Kasumi-1 (cell line): ENCODE results near the gene TTLL5.

Source experiments
- DNase-seq, 2 experiments: peaks; one replicate each; lab custom pipeline; 2025; lab: John Stamatoyannopoulos, UW

Gene TTLL5

GRCh38 chr14:75960231-75960630 is 299.2 kb downstream of the TTLL5 start:
- no peak for DNase-seq

DNA sequence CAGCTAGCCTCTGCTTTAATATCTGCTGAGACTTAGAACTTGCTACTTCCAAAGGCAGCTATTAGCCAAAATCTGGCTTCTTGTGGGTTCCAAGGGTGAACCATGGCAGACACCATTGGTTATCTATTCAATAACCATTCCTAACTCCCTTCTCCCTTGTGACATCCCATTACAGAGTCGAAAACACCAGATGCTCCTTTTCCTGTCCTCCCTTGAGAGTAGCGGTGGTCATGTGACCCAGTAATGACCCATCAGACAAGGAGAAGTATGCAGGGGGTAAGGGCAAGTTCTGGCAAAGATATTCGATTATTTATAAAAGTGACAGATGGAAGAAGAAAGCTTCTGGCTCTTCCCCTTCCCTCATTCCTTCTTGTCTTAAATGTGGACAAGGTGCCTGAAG is 300.6 kb downstream of the TTLL5 start:
- DNase-seq: no peak

DNA sequence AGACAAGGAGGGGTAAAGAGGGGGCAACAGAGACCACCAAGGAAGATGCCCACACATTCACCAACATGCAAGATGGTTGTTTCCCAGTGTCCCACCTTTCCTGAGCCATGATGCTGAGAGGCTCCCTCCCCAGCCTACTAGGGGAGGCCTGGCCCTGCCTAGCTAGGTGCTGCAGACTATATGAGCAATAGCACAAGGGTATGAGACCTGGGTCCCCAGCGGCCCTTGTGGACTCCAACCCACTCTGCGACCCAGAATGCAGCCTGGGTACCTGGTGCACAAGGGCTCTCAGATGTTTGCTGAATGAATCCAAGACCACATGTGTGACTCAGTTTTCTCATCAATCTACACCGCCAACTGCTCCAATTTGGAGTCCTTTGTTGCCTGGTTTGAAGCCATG is 306.8 kb downstream of the TTLL5 start:
- DNase-seq: no peak

DNA sequence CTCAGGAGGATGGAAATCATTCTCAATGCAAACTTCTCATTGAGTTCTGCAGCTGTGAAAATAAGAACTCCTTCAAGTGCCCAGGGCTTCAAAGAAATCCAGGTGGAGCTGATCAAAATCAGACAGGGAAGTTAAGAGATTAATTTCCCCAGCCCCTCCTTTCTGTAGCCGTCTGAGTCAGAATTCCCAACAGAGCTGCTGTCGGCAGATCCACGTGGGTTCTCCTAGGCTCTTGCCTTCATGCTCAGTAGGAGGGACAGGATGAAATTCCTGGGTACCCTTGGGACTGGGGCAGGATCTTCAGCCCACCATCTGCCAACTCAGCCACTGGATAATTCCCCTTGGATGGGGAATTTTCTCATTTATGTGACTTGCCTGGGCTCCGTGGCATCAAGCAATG is 307.4 kb downstream of the TTLL5 start:
- DNase-seq: no peak

DNA sequence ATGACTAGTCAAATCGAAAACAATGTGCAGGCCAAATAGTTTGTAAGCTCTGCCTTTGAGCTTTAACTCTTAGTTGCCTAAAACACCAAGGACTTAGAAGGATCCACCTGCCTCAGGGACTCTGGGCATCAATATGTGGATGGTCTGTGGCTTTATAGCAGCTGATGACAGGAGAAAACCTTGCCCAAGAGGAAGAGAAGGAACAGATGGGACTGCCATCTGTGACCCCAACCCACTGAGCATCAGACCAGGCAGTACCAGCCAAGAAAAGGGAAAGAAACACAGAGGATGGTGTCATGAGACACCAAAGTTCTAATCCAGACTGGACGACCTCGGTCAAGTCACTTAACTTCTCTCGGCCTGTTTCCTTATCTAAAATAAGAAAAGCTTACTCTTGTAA is 308.1 kb downstream of the TTLL5 start:
- no peak for DNase-seq

GRCh38 chr14:75969891-75970290 is 308.8 kb downstream of the TTLL5 start:
- no peak for DNase-seq

- DNase-seq: no peak
These were observed 309.9 kb downstream of the TTLL5 start for GRCh38 chr14:75970989-75971388.

DNA sequence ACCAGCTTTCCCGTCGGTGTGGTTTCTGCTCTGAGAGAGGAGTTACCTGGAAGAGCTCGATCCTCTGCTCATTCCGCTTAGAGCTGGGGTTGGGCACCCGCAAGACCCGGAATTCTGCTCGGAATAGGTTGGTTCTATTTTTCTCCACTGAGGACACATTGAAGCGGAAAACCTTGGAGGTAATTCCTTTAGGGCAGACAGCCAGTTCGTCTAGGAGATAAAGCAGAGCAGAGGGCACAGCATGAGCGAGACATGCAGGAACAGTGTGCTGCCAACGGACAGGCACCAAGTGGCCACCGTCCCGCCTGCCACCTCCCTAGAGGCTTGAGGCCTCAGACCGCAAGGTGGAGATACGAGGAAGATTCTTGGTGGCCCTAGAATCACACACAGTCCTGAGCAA is 310.5 kb downstream of the TTLL5 start:
- no peak for DNase-seq

GRCh38 chr14:75972801-75973421 is 311.9 kb downstream of the TTLL5 start:
- DNase-seq: no peak

GRCh38 chr14:75976826-75977581 is 316.0 kb downstream of the TTLL5 start:
- no peak for DNase-seq

DNA sequence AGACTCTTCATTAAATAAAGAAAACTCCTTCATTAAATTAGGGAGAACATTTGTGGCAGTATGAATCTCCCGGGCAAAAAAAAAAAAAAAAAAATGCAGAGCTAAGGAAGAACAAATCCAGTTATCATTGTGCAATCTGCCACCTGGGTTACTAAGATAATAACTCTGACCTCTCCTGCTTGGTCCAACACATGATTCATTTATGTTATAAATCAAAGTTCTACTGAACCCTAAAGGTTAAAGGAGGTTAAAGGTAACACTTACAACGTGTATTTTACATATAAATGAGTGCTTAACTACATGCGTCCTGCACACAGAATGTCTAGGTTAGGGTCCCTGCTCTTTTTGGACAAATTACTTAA is 316.5 kb downstream of the TTLL5 start:
- no peak for DNase-seq

- no peak for DNase-seq
These were observed 317.2 kb downstream of the TTLL5 start for GRCh38 chr14:75978249-75978731.

GRCh38 chr14:75979071-75979571 is 318.1 kb downstream of the TTLL5 start:
- DNase-seq: peak; percentile 44 to 46

DNA sequence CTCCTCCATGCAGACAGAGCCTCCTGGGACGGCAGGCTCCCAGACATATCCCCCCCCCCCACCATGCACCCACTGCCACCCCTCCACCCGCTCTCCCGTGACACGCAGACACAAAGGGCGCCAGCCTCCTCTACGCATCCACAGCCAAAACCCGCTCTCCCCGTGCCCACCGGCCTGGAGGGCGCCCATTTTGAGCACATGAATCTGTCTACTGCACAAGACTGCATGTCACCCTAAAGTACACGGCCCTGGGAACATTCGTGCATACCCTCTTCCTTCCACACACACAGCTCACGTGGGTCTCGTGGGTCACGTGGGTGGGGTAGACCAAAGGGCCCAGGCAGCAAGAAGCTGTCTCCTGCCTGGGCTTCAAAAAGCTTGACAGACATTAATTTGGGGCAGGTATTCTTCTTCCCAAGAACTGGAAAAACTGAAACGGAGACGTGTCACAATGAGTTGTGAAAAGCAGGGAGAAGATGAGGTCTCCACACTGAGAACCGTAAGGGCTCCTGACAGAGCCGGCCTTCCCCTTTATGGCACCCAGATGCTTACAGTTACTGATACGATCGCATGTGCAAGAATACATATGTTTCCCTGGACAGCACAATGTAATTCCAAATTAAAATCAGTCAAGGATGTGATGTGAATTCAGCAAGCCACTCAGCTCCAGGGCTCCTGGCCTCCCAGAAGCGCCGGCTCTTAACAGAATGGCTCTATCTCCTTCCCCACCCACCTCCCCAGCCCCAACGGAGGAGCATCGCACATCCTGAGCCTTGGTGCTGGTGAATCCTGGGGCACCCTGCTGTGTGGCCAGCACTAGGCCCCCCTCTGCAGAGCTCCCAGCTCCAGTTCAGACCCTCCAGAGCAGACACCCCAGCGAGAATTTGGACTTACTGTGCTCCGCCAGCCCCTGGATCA is 318.9 kb downstream of the TTLL5 start:
- no peak for DNase-seq

DNA sequence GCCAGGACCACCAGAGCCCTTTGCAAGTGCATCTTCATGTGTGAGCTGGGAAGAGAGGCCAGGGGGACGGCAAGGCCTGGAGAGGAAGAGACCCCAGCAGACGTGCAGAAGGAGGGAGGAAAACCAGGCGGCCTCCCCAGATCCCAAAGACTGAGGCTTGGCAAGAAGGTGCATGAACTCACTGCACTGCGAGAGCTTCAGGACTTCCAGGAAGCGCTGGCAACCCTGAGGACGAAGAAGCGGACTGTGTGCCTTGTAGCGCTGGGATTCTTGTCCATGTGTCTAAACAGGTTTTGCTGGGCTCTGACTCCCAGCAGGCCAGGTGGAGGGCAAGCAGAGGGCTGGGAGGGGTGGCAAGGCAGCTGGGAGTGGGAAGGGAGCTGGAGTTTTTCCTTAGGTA is 319.8 kb downstream of the TTLL5 start:
- no peak for DNase-seq

DNA sequence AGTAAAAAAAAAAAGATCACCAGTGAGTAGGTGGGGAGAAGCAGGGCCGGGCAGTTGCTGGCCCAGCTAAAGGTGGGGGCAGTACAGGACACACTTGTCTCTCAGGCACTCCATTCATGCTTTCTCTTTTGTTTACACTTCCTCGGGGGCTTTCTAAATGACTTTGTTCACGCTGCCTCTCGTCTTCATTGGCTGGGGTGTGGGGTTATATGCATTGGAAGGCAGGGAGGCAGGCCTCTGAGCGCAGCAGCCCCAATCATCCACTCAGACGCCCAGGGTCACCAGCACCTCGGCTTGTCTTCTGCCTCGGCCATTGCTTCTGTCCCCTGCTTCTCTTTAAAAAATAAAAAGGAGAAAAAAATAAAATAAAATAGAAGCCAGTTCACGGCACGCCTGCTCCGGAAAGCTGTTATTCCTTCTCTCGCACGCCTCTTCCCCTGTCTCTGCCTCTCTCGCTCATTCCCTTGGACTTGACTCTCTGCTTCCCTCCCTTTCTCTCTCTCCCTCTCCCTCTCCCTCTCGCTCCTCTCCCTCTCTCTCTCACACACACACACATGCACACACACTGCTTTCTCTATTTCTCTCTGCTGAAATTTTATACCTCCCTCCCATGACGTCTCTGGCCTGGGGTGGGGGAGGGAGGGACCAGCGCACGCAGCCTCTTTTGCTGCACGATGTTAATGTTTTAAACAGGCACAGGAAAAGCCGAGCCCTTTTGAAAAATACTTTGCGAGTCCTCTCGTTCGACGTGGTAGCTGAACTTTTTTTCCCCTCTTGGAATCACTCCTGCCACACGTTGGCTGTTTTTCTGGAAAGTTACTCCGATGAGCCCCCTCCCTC is 320.6 kb downstream of the TTLL5 start, which contains the start of gene TGFB3:
Gene TGFB3 (minus strand): TSS at position 570 of the 840 bp plus-strand sequence. CDS start 1,102 bp downstream, outside the sequence.
- peak; percentile 62 to 76 for DNase-seq

DNA sequence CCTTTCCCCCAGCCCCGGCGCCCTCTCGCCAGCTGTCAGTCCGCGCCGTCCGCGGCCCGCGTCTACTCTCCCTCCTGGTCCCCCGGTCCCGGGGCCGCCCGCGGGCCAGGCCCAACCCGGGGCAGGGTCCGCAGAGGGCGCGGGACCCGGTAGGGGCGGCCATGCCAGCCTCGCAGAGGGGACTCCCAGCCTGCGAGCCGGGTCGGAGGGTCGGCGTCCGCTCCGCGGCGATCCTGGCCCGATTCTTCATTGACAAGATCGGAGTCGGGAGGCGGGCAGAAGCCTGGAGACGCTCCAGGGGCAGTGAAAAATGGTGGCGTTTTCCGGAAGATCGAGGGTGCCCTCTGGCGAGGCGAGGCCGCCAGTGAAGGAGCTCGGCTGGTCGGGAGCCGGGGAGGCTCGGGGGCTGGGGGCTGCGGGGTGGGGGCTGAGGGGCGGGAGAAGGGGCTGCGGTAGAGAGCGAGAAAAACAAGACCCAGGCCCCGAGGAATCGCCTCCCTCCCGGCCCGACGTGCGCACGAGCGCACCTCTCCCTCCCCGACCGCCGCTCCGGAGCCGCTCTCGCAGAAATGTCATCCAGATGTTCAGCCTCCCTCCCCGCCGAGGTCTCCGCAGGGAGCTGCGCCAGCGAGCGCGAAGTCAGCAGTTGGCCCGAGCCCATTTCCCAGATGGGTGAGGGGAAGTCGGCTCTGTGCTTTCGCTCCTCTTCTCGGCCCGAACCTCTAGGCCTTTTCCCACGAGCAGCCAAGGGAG is 321.4 kb downstream of the TTLL5 start:
- peak; percentile 74 to 75 for DNase-seq

DNA sequence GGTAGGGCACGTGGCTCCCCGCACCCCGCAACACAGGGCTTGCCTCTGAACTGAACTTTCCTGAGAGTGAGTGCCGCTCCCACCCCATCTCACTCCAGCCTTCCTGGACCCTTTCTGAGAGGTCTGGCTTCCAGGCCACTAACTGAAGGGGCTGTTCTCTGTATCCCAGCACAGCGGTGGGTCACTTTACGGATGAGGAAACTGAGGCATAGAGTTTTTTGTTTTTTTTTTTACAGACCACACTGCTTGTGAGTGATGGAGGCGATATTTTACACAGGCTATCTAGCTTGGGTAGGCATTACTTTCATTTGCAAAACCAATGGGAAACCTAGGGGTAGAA is 321.9 kb downstream of the TTLL5 start:
- DNase-seq: peak in 1 of 2 experiments; percentile 36

DNA sequence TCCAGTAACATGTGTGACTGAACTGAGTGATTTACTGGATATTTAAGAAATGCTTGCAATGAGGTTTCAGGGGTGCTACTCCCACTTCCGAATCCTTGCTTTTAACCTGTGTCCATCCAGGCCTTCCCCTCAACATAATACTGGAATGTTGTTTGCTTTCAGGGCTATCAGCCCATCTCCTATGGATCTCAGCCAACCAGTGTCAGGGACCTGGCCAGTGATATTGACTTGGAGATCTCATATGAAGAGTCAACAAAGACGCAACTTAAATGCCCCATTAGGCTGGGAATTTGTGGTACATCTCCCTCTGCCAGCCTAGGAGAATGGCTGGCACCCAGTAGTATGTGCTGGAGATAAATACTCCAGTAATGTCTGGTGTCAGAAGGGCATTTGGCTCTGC is 323.6 kb downstream of the TTLL5 start:
- DNase-seq: no peak

GRCh38 chr14:75985618-75986438 is 324.8 kb downstream of the TTLL5 start, which contains the start of gene IFT43:
TSS of gene IFT43 (plus strand) at chr14:75985763. CDS start at chr14:75985787, 24 bp downstream.
- peak; percentile 84 to 87 for DNase-seq
